Subcutaneous adipose tissue (tissue), 4 donors: ENCODE measurements around the gene TM2D3. TPM values are rescaled to one million over a fixed set of nuclear protein-coding genes. Genes with fewer than 3 reads are reported as not detected.

ENCODE experiments used
- total RNA-seq, 4 donors: library from RNA; depleted of rRNA; stranded (reverse); fragments of >200 nt; gene quantifications; one replicate each; pipeline ENCODE4 v1.1.0, GENCODE V29; 2016
- TF ChIP-seq, protein P1 (sequence below): fragments of 450-650 bp; IDR thresholded peaks from one replicate; pipeline ENCODE4 v1.5.1; 2016; ENCODE audit warnings: low read depth, mild to moderate bottlenecking, control low read depth, antibody characterized with exemption, moderate library complexity

Gene TM2D3
- total RNA-seq, 4 donors from 2014 or later, result 38.4 to 60.7 (median 47.7) TPM

DNA sequence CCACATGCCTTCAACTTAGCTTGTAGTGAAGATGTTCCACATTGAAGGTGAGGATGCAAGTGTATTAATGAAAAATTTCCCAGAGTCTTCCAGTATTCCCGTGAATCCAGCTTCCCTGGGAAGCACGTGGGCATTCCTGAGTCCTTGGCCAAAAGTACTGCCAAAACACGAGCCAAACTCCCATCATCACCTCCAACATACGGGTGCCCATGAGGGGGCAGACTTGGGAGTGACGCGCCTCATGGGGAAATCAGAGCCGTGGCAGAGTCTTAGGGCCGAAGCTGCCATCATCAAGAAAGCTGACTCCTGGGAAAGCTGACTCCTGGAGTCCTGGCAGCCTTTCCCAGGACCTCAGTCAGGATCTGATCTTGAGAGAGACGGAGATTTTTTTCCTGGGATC lies 20.1 kb upstream of the TM2D3 start:
- TF ChIP-seq, protein P1, sequence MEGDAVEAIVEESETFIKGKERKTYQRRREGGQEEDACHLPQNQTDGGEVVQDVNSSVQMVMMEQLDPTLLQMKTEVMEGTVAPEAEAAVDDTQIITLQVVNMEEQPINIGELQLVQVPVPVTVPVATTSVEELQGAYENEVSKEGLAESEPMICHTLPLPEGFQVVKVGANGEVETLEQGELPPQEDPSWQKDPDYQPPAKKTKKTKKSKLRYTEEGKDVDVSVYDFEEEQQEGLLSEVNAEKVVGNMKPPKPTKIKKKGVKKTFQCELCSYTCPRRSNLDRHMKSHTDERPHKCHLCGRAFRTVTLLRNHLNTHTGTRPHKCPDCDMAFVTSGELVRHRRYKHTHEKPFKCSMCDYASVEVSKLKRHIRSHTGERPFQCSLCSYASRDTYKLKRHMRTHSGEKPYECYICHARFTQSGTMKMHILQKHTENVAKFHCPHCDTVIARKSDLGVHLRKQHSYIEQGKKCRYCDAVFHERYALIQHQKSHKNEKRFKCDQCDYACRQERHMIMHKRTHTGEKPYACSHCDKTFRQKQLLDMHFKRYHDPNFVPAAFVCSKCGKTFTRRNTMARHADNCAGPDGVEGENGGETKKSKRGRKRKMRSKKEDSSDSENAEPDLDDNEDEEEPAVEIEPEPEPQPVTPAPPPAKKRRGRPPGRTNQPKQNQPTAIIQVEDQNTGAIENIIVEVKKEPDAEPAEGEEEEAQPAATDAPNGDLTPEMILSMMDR, result no peak

DNA sequence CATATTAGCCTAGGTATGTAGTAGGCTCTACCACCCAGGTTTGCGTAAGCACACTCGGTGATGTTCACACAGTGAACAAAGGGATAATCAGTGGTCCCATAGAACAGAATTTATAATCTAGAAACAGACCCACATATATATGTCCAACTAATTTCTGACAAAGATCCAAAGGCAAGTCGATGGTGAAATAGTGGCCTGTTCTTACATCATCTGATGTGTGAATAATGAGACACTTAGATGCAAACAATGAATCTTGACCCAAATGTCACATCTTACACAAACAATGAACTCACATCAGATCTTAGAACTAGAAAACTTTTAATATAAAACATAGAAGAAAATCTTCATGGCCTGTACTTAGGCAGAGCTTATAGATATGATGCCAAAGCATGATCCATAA lies 17.6 kb upstream of the TM2D3 start:
- TF ChIP-seq, protein P1, result no peak

DNA sequence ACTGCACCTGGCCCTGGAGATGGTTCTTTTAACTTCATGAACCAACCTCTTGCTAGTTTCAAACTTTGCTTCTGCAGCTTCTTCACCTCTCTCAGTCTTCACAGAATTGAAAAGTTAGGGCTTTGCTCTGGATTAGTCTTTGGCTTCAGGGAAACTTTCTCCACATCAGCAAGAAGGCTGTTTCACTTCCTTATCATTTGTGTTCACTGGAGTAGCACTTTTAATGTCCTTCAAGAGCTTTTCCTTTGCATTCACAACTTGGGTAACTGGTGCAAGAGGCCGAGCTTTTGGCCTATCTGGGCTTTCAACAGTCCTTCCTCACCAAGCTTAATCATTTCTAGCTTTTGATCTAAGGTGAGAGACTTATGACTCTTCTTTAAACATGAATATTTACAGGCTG lies 15.7 kb upstream of the TM2D3 start:
- TF ChIP-seq, protein P1, result no peak

DNA sequence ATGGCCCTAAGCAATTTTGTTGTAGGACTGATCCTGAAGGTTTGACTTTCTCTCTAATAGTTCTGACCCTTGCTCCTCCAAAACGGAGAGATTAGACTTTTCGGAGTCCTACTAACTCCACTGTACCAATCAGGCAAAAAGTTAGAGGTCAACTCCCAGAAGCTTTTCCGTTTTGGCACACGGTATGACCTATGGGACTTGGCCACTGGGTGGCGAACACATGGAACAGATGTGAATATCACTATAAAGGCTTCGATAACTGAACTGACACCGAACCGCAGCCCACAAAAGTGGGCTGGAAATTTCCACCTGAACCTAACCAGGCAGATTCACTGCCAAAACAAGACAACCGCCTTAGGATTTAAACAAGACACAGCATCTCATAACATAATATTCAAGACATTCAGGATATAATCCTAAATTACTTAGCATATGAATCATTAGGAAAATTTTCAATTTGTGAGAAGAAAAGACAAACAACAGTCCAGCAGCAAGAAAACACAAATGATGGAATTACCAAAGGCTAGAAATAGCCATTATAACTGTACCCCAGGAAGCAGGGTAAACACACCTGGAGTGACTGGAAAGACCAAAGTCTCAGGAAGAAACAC lies 12.2 kb upstream of the TM2D3 start:
- TF ChIP-seq, protein P1, result no peak

DNA sequence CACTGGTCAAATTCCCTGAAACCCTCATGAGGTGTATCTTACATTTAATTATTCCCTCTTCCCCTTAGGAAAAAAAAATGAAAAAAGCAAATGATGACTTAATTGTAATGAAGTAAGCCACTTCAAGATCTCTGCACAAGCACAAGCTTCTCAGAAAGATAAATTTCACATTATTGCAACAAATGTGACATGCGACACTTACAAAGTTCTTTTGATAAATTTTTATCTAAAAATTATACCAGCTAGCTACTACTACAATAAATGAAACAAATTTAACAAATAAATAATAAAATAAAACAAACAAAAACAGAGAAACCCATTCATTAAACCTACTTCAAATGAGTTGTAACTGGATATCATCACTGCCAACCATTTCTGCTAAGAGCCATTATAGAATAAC lies 10.0 kb upstream of the TM2D3 start:
- TF ChIP-seq, protein P1, result no peak

DNA sequence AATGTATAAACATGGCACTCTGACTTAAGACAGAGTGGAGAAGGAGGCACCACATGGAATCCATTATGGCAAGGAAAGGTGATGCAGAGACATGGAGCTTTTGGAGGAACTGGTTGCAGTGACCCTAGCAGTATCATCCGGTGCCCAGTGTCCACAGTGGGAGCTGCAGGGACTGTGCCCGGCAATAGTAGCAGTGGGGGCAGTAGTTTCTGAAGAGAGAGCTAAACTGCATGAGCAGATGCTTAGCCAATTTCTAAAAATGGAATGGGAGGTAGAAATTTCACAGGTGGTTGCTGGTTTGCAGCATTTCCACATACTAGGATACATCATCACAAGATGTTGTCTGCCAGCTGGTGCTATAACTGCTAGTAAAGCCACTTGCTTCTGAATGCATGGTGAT lies 7.8 kb upstream of the TM2D3 start:
- TF ChIP-seq, protein P1, result no peak

DNA sequence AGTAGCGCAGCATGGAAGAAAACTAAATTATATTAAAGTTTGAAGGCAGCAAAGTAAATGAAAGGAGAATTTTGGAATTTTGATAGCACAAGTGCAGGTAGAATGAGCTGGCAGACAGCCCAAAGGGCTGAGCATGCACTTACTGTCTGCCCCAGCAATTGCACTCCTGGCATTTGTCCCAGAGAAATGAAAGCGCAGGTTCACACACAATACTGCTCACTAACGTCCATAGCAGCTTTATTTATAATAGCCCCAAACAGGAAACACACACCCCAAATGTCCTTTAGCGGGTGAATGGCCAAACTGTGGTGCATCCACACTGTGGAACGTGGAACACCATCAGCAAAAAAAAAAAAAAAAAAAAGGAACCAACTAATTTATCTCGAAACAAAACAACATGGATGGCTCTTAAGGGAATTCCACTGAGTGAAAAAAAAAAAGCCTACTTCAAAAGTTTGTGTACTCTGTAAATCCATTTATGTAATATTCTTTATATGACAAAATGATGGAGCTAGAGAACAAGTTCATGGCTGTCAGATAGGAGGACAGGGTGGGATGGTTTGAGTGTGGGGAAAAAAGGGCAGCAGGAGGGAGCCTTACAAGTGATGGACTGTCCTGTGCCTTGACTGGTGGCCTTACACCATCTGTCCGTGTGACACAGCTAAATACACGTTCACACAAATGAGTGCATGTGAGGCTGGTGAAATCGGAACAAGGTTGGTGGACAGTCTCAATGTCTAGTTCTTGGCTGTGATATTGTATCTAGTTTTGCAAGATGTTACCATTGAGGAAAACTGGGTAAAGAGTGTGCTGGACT lies 6.0 kb upstream of the TM2D3 start:
- TF ChIP-seq, protein P1, result no peak
